Measurements from ENCODE around the gene LRRC75A. TPM values are rescaled to one million over a fixed set of nuclear protein-coding genes. Genes with fewer than 3 reads are reported as not detected.

Gene LRRC75A
- total RNA-seq, 1 donor from 2014 or later = 1.8 TPM

GRCh38 chr17:16488968-16489337 is 3.0 kb downstream of the LRRC75A start:
- H3K4me3 Mint-ChIP-seq (ENCODE audit: unreplicated experiment) = no peak overlapping the region
- no peak overlapping the region for H3K27ac Mint-ChIP-seq (ENCODE audit: unreplicated experiment)
- peaks cover 14% of the 10 kb centered on the region for H3K27me3 Mint-ChIP-seq (ENCODE audit: unreplicated experiment)
- H3K9me3 Mint-ChIP-seq (ENCODE audit: unreplicated experiment) = no peaks in the 10 kb centered on the region
- no peak for DNase-seq (ENCODE audit: extremely low spot score, unreplicated experiment)
- peaks cover 32% of the 10 kb centered on the region for H3K4me1 Mint-ChIP-seq (ENCODE audit: unreplicated experiment)
- no peaks in the 10 kb centered on the region for H3K36me3 Mint-ChIP-seq (ENCODE audit: unreplicated experiment)
- no peak for TF ChIP-seq CTCF (IDR thresholded peaks at IDR 0.05)

GRCh38 chr17:16488186-16488967 is 3.6 kb downstream of the LRRC75A start:
- Mint-ChIP-seq H3K4me1 (ENCODE audit: unreplicated experiment) (peaks cover 32% of the 10 kb centered on the region), H3K27me3 (ENCODE audit: unreplicated experiment) (peaks cover 8% of the 10 kb centered on the region), H3K27ac (ENCODE audit: unreplicated experiment) (no peak overlapping the region), H3K9me3 (ENCODE audit: unreplicated experiment) (no peaks in the 10 kb centered on the region), H3K4me3 (ENCODE audit: unreplicated experiment) (no peak overlapping the region), H3K36me3 (ENCODE audit: unreplicated experiment) (no peaks in the 10 kb centered on the region)
- TF ChIP-seq CTCF (IDR thresholded peaks at IDR 0.05) = no peak
- no peak for DNase-seq (ENCODE audit: extremely low spot score, unreplicated experiment)

GRCh38 chr17:16486373-16487250 is 5.4 kb downstream of the LRRC75A start:
- no peak for TF ChIP-seq CTCF (IDR thresholded peaks at IDR 0.05)
- DNase-seq (ENCODE audit: extremely low spot score, unreplicated experiment) = peak; percentile 96
- H3K36me3 Mint-ChIP-seq (ENCODE audit: unreplicated experiment) = no peaks in the 10 kb centered on the region
- peak overlapping the region; percentile 33 for H3K4me3 Mint-ChIP-seq (ENCODE audit: unreplicated experiment)
- H3K27ac Mint-ChIP-seq (ENCODE audit: unreplicated experiment) = peak overlapping the region; percentile 91
- H3K4me1 Mint-ChIP-seq (ENCODE audit: unreplicated experiment) = peaks cover 30% of the 10 kb centered on the region
- H3K27me3 Mint-ChIP-seq (ENCODE audit: unreplicated experiment) = no peaks in the 10 kb centered on the region
- no peaks in the 10 kb centered on the region for H3K9me3 Mint-ChIP-seq (ENCODE audit: unreplicated experiment)

- Mint-ChIP-seq H3K36me3 (ENCODE audit: unreplicated experiment) (no peaks in the 10 kb centered on the region), H3K27me3 (ENCODE audit: unreplicated experiment) (no peaks in the 10 kb centered on the region), H3K4me1 (ENCODE audit: unreplicated experiment) (peaks cover 27% of the 10 kb centered on the region), H3K4me3 (ENCODE audit: unreplicated experiment) (no peak overlapping the region), H3K9me3 (ENCODE audit: unreplicated experiment) (no peaks in the 10 kb centered on the region), H3K27ac (ENCODE audit: unreplicated experiment) (peak overlapping the region; percentile 62)
- no peak for TF ChIP-seq CTCF (IDR thresholded peaks at IDR 0.05)
- no peak for DNase-seq (ENCODE audit: extremely low spot score, unreplicated experiment)
These were observed 7.4 kb downstream of the LRRC75A start for GRCh38 chr17:16484445-16485175.
